NT2/D1 (cell line): ENCODE results near the gene NAP1L5.

Experiments used
- YY1 ChIP-seq: IDR thresholded peaks from 2 replicates; pipeline ENCODE4 v1.6.1; 2011; ENCODE audit not compliant: insufficient read length, insufficient read depth
- ZNF274 ChIP-seq: IDR thresholded peaks from 2 replicates; pipeline ENCODE4 v1.6.1; 2011; ENCODE audit warnings: mild to moderate bottlenecking, low read depth, low read length

GRCh38 chr4:88737307-88737941 is 39.8 kb upstream of the NAP1L5 start:
- TF ChIP-seq YY1: no peak
- no peak for TF ChIP-seq ZNF274
